ENCODE results near the gene ZBTB21.

ZBTB21 gene

DNA sequence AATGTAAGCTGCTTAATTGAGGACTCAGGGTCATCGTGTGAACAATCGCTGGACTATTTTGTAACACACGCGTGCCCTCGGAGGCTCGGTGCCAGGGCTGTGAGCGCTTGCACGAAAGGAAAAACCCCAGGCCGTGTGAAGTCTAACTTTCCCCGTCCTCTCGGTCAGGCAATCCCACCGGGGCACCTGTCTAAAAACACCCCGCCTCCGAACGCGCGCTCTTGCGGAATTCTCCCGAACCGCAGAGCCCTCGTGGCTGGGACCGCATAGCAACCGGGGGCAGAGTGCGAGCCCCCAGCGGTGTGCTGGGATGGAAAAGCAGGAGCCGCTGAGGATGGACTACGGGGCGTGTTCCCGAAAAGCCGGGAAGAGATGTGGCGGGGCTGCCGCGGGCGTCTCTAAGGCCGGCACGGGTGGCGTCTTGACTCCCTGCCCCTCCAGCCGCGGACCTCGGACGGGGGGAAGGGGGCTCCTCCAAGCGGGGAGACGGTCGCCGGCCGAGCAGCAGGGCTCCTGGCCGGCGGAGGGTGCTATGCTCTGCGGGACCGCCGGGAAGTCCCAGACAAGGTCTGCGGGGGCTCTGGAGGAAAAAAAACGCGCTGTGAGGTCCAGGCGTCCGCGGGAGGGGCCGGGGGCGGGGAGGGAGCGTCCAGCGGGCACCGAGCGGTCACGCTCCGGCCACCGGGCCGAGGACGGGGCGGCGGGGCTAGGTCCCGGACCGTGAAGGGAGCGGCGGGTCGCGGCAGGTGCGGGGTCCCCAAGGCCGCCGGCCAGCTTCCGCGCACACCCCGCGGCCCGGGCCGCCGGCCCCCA, 936 bp downstream of the ZBTB21 start:
- Histone ChIP-seq H3K27me3 (no peaks in the 10 kb centered on the region), H3K36me3 (peaks cover 9% of the 10 kb centered on the region; the same call in 1 of the 2 replicates), H3K4me1 (no peaks in the 10 kb centered on the region), H3K9me3 (no peaks in the 10 kb centered on the region), H3K4me3 (ENCODE audit: low read depth, low read length) (peak overlapping the region; percentile 77)
- DNase-seq: peak; percentile 62
- 0 out of 2 replicates have a peak, but pooled peaks have one; percentile 12 for TF ChIP-seq CTCF (IDR thresholded peaks at IDR 0.05; ENCODE audit: low read depth, low read length)

- no peak for TF ChIP-seq CTCF (IDR thresholded peaks at IDR 0.05; ENCODE audit: low read depth, low read length)
- peaks cover 17% of the 10 kb centered on the region for H3K36me3 ChIP-seq
- DNase-seq: no peak
- no peaks in the 10 kb centered on the region for H3K9me3 ChIP-seq
- no peak overlapping the region for H3K4me3 ChIP-seq (ENCODE audit: low read depth, low read length)
- H3K4me1 ChIP-seq: peaks cover under 1% of the 10 kb centered on the region
- H3K27me3 ChIP-seq: no peaks in the 10 kb centered on the region
Observed at GRCh38 chr21:42007356-42007940, 2.7 kb downstream of the ZBTB21 start.

GRCh38 chr21:42006765-42007164, 3.4 kb downstream of the ZBTB21 start:
- TF ChIP-seq CTCF (IDR thresholded peaks at IDR 0.05; ENCODE audit: low read depth, low read length): no peak
- Histone ChIP-seq H3K4me3 (ENCODE audit: low read depth, low read length) (no peak overlapping the region), H3K27me3 (no peaks in the 10 kb centered on the region), H3K4me1 (peaks cover 5% of the 10 kb centered on the region), H3K9me3 (no peaks in the 10 kb centered on the region), H3K36me3 (peaks cover 20% of the 10 kb centered on the region)
- DNase-seq: no peak

GRCh38 chr21:42004406-42005199, 5.6 kb downstream of the ZBTB21 start:
- Histone ChIP-seq H3K9me3 (no peaks in the 10 kb centered on the region), H3K4me3 (ENCODE audit: low read depth, low read length) (no peak overlapping the region), H3K36me3 (peaks cover 27% of the 10 kb centered on the region), H3K4me1 (peaks cover 5% of the 10 kb centered on the region), H3K27me3 (no peaks in the 10 kb centered on the region)
- DNase-seq: no peak
- no peak for TF ChIP-seq CTCF (IDR thresholded peaks at IDR 0.05; ENCODE audit: low read depth, low read length)

DNA sequence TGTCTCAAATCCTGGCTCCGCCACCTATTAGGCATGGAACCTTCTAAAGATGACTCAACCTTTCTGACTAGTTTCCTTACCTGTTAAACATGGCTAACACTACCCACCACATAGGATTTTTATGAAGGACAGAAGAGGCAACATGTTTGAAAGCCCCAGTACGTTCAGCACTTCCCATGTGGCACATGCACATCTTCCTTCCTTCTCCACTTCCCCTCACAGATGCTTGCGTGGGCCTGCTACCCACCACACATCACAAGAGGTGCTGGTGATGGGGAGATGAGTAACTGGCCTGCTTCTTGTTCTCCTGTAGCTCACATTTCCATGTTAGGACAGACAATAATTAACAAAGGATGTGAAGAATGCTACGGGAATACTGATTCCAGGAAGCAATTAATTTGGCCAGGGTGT, 7.1 kb downstream of the ZBTB21 start:
- Histone ChIP-seq H3K36me3 (peaks cover 27% of the 10 kb centered on the region), H3K9me3 (no peaks in the 10 kb centered on the region), H3K27me3 (no peaks in the 10 kb centered on the region), H3K4me1 (peaks cover 5% of the 10 kb centered on the region), H3K4me3 (ENCODE audit: low read depth, low read length) (no peak overlapping the region)
- no peak for DNase-seq
- TF ChIP-seq CTCF (IDR thresholded peaks at IDR 0.05; ENCODE audit: low read depth, low read length): no peak

Measured in BE2C (cell line).